ENCODE measurements around the gene PRR14L. TPM values are rescaled to one million over a fixed set of nuclear protein-coding genes. Genes with fewer than 3 reads are reported as not detected.
"Not testable (repeated sequence)": the region's sequence is repeated elsewhere in the genome, so short reads cannot be mapped to it uniquely, and the experiment has no call there.

Gene PRR14L
- total RNA-seq, 1 donor from 2014 or later: 69.8 TPM

DNA sequence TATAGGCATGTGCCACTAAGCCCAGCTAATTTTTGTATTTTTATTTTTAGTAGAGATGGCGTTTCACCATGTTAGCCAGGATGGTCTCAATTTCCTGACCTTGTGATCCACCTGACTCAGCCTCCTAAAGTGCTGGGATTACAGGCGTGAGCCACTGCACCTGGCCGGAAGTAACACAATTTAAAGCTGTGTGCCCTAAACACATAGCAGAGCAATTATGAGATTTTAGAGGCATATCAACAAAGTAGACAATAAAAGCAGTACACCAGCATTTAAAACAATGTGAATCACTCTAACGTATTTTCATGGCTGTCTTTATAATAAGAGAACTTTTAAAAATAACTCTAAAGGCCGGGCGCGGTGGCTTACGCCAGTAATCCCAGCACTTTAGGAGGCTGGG, 42.4 kb downstream of the PRR14L start:
- Histone ChIP-seq H3K27ac (ENCODE audit: low read depth, low read length) (no peak overlapping the region), H3K36me3 (ENCODE audit: insufficient read depth, low read length) (peaks cover 24% of the 10 kb centered on the region), H3K4me3 (ENCODE audit: insufficient read depth, low read depth, low read length) (no peak overlapping the region), H3K79me2 (ENCODE audit: insufficient read depth, low read length) (peaks cover 18% of the 10 kb centered on the region), H3K4me1 (ENCODE audit: insufficient read depth, low read length) (no peaks in the 10 kb centered on the region), H2AFZ (ENCODE audit: low read depth, low read length) (no peak overlapping the region), H3K27me3 (ENCODE audit: insufficient read depth, low read length) (no peaks in the 10 kb centered on the region), H4K20me1 (ENCODE audit: insufficient read depth, low read length) (peaks cover 22% of the 10 kb centered on the region), H3K4me2 (ENCODE audit: low read length) (no peak overlapping the region), H3K9ac (ENCODE audit: low read length) (no peak overlapping the region), H3K9me3 (ENCODE audit: insufficient read depth, low read depth, low read length) (no peaks in the 10 kb centered on the region)
- Mint-ChIP-seq H3K4me1 (ENCODE audit: low read depth, unreplicated experiment) (no peaks in the 10 kb centered on the region), H3K27ac (ENCODE audit: unreplicated experiment) (no peak overlapping the region), H3K27me3 (ENCODE audit: low read depth, unreplicated experiment) (no peaks in the 10 kb centered on the region), H3K9me3 (ENCODE audit: unreplicated experiment) (no peaks in the 10 kb centered on the region), H3K36me3 (ENCODE audit: low read depth, unreplicated experiment) (peaks cover 20% of the 10 kb centered on the region), H3K4me3 (ENCODE audit: unreplicated experiment) (no peak overlapping the region)
- no peak for TF ChIP-seq EZH2 (IDR thresholded peaks at IDR 0.05; ENCODE audit: insufficient read depth, low read length)
- TF ChIP-seq, protein P1, sequence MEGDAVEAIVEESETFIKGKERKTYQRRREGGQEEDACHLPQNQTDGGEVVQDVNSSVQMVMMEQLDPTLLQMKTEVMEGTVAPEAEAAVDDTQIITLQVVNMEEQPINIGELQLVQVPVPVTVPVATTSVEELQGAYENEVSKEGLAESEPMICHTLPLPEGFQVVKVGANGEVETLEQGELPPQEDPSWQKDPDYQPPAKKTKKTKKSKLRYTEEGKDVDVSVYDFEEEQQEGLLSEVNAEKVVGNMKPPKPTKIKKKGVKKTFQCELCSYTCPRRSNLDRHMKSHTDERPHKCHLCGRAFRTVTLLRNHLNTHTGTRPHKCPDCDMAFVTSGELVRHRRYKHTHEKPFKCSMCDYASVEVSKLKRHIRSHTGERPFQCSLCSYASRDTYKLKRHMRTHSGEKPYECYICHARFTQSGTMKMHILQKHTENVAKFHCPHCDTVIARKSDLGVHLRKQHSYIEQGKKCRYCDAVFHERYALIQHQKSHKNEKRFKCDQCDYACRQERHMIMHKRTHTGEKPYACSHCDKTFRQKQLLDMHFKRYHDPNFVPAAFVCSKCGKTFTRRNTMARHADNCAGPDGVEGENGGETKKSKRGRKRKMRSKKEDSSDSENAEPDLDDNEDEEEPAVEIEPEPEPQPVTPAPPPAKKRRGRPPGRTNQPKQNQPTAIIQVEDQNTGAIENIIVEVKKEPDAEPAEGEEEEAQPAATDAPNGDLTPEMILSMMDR (IDR thresholded peaks at IDR 0.05; ENCODE audit: insufficient read depth, low read depth, low read length): no peak
- FAIRE-seq (no peak), DNase-seq (ENCODE audit: low read depth) (no peak)

- Mint-ChIP-seq H3K27ac (ENCODE audit: unreplicated experiment) (no peak overlapping the region), H3K9me3 (ENCODE audit: unreplicated experiment) (no peaks in the 10 kb centered on the region), H3K4me1 (ENCODE audit: low read depth, unreplicated experiment) (peaks cover 15% of the 10 kb centered on the region), H3K36me3 (ENCODE audit: low read depth, unreplicated experiment) (peaks cover 12% of the 10 kb centered on the region), H3K4me3 (ENCODE audit: unreplicated experiment) (no peak overlapping the region), H3K27me3 (ENCODE audit: low read depth, unreplicated experiment) (no peaks in the 10 kb centered on the region)
- H3K4me2 ChIP-seq (ENCODE audit: low read length): no peak overlapping the region
- no peak overlapping the region for H3K27ac ChIP-seq (ENCODE audit: low read depth, low read length)
- no peaks in the 10 kb centered on the region for H3K9me3 ChIP-seq (ENCODE audit: insufficient read depth, low read depth, low read length)
- H4K20me1 ChIP-seq (ENCODE audit: insufficient read depth, low read length): no peaks in the 10 kb centered on the region
- no peak for FAIRE-seq
- no peak for DNase-seq (ENCODE audit: low read depth)
- H3K36me3 ChIP-seq (ENCODE audit: insufficient read depth, low read length): peaks cover 19% of the 10 kb centered on the region
- no peak overlapping the region for H2AFZ ChIP-seq (ENCODE audit: low read depth, low read length)
- no peaks in the 10 kb centered on the region for H3K79me2 ChIP-seq (ENCODE audit: insufficient read depth, low read length)
- no peak overlapping the region for H3K9ac ChIP-seq (ENCODE audit: low read length)
- H3K4me3 ChIP-seq (ENCODE audit: insufficient read depth, low read depth, low read length): no peak overlapping the region
- TF ChIP-seq, protein P1 (IDR thresholded peaks at IDR 0.05; ENCODE audit: insufficient read depth, low read depth, low read length): no peak
- no peak for TF ChIP-seq EZH2 (IDR thresholded peaks at IDR 0.05; ENCODE audit: insufficient read depth, low read length)
- no peaks in the 10 kb centered on the region for H3K4me1 ChIP-seq (ENCODE audit: insufficient read depth, low read length)
- no peaks in the 10 kb centered on the region for H3K27me3 ChIP-seq (ENCODE audit: insufficient read depth, low read length)
These were observed 54.5 kb downstream of the PRR14L start for GRCh38 chr22:31695423-31695822.

DNA sequence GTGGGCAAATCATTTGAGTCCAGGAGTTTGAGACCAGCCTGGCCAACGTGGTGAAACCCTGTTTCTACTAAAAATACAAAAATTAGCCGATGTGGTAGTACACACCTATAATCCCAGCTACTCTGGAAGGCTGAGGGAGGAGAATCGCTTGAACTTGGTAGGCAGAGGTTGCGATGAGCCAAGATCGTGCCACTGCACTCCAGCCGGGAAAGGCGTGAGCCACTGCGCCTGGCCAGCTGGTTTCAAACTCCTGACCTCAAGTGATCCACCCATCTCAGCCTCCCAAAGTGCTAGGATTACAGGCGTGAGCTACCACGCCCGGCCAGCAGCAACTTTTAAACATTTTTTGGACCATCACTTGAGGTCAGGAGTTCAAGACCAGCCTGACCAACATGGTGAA, 55.9 kb downstream of the PRR14L start:
- H3K27ac ChIP-seq (ENCODE audit: low read depth, low read length); H3K27me3 ChIP-seq (ENCODE audit: insufficient read depth, low read length); H3K36me3 Mint-ChIP-seq (ENCODE audit: low read depth, unreplicated experiment); H3K27ac Mint-ChIP-seq (ENCODE audit: unreplicated experiment); H3K79me2 ChIP-seq (ENCODE audit: insufficient read depth, low read length); H3K4me3 Mint-ChIP-seq (ENCODE audit: unreplicated experiment); H3K9me3 Mint-ChIP-seq (ENCODE audit: unreplicated experiment); H3K27me3 Mint-ChIP-seq (ENCODE audit: low read depth, unreplicated experiment); H3K4me3 ChIP-seq (ENCODE audit: insufficient read depth, low read depth, low read length); H3K4me1 ChIP-seq (ENCODE audit: insufficient read depth, low read length); H3K4me2 ChIP-seq (ENCODE audit: low read length); H2AFZ ChIP-seq (ENCODE audit: low read depth, low read length); FAIRE-seq; H4K20me1 ChIP-seq (ENCODE audit: insufficient read depth, low read length); DNase-seq (ENCODE audit: low read depth); H3K9ac ChIP-seq (ENCODE audit: low read length); H3K9me3 ChIP-seq (ENCODE audit: insufficient read depth, low read depth, low read length): not testable (repeated sequence)
- peaks cover 15% of the 10 kb centered on the region for H3K4me1 Mint-ChIP-seq (ENCODE audit: low read depth, unreplicated experiment)
- H3K36me3 ChIP-seq (ENCODE audit: insufficient read depth, low read length): peaks cover 19% of the 10 kb centered on the region
